ENCODE results near the gene RILPL2. TPM values are rescaled to one million over a fixed set of nuclear protein-coding genes. Genes with fewer than 3 reads are reported as not detected.

RILPL2 gene
- total and polyA plus RNA-seq, 9 of the 15 experiments (the other 6 are each of a cell fraction or from before 2014, with no cell fraction given), result 0.61 to 5.8 (median 4.3) TPM

DNA sequence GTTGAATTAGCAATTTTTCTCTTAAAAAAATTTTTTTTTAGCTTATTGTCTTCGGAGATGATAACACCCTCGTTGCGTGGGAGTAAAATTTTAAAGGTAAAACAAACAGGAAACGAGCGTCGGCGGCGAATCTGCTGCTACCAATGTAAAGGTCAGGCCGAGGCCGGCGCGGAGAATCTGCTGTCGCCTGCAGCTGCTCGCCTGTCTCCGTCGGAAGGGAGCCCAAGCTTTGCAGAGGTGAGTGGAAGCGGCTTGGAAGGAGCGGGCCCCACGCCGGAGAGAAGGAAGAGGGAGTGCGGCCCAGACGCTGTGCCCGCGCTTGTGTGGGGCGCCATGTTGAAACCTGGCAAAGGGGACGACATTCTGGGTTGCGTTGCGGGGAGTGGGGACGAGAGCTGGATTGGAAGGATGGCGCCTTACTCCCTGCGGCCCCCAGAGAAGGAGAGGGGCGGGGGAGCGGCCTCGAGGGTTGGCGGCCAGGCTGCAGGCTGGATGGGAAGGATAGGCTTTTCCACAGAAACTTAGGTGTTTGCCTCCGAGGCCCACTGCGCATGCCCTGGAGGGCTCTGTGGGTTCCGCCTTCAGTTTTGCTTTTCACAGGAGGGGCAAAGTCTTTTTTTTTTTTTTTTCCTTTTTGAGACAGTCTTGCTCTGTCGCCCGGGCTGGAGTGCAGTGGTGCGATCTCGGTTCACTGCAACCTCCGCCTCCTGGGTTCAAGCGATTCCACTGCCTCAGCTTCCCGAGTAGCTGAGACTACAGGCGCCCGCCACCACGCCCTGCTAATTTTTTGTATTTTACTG, 21.7 kb upstream of the RILPL2 start, which contains the start of gene SNRNP35 (continued):
- TF ChIP-seq PHF20 (IDR thresholded peaks at IDR 0.05; ENCODE audit: partially characterized antibody), result peak; percentile 91
- TF ChIP-seq BHLHE40 (IDR thresholded peaks at IDR 0.05; ENCODE audit: low read length), result no peak
- TF ChIP-seq SMARCA5 (IDR thresholded peaks at IDR 0.05), result no peak
- TF ChIP-seq PHTF2 (CRISPR knock-in tag; IDR thresholded peaks at IDR 0.05), result no peak
- no peak for TF ChIP-seq ZBED1 (IDR thresholded peaks at IDR 0.05)
- peak; percentile 50; the same call in 1 of the 2 replicates for TF ChIP-seq ZBTB9 (CRISPR knock-in tag; IDR thresholded peaks at IDR 0.05)
- TF ChIP-seq CLOCK (CRISPR knock-in tag; IDR thresholded peaks at IDR 0.05; ENCODE audit: borderline replicate concordance), result no peak
- TF ChIP-seq GATAD2A (IDR thresholded peaks at IDR 0.05), result peak; percentile 56; the same call in 1 of the 2 replicates
- peak; percentile 78 for TF ChIP-seq ZBTB40 (IDR thresholded peaks at IDR 0.05)
- no peak for TF ChIP-seq ZBTB40 (CRISPR knock-in tag; IDR thresholded peaks at IDR 0.05)
- no peak for TF ChIP-seq CBFA2T2 (conservative IDR thresholded peaks at IDR 0.05)
- TF ChIP-seq RUNX1 (IDR thresholded peaks at IDR 0.05; ENCODE audit: low read depth), result 0 out of 2 replicates have a peak, but pooled peaks have one; percentile 35
- TF ChIP-seq CTBP1 (IDR thresholded peaks at IDR 0.05; ENCODE audit: borderline replicate concordance), result 0 out of 2 replicates have a peak, but pooled peaks have one; percentile 55
- TF ChIP-seq ZNF408 (CRISPR knock-in tag; IDR thresholded peaks at IDR 0.05; ENCODE audit: low read depth), result no peak
- TF ChIP-seq, protein P1, sequence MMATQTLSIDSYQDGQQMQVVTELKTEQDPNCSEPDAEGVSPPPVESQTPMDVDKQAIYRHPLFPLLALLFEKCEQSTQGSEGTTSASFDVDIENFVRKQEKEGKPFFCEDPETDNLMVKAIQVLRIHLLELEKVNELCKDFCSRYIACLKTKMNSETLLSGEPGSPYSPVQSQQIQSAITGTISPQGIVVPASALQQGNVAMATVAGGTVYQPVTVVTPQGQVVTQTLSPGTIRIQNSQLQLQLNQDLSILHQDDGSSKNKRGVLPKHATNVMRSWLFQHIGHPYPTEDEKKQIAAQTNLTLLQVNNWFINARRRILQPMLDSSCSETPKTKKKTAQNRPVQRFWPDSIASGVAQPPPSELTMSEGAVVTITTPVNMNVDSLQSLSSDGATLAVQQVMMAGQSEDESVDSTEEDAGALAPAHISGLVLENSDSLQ (IDR thresholded peaks at IDR 0.05), result no peak

Data from K562 (cell line).